Motor neuron (in vitro differentiated cells): ENCODE data around the gene ATP6V0E1. TPM values are rescaled to one million over a fixed set of nuclear protein-coding genes. Genes with fewer than 3 reads are reported as not detected.

Source experiments
- ATAC-seq, 8 experiments: fragments of 200-7000 bp; cut with Tn5 transposase; replicated peaks in 6 of 8; 2 replicates each; pipeline ENCODE4 v1.8.0; 2021; ENCODE audit warnings: mild to moderate bottlenecking in 8 of 8, moderate library complexity in 8 of 8
- H3K27ac ChIP-seq, 2 donors: fragments of 250-450 bp; sonication (Bioruptor Pico); 2 replicates each; pipeline ENCODE4 v1.9.0; 2021; ENCODE audit warnings: antibody characterized with exemption in 2 of 2, mild to moderate bottlenecking in 2 of 2, moderate library complexity in 1 of 2
- H3K4me1 ChIP-seq, 2 donors: fragments of 250-450 bp; sonication (Bioruptor Pico); replicated peaks in 1 of 2; 2 replicates each; pipeline ENCODE4 v1.6.1; 2021; ENCODE audit warnings: antibody characterized with exemption in 2 of 2, mild to moderate bottlenecking in 2 of 2, moderate library complexity in 1 of 2
- H3K4me3 ChIP-seq, 5 donors: fragments of 250-450 bp; sonication (Bioruptor Pico); 2 replicates each; pipeline ENCODE4 v1.9.0; 2021; ENCODE audit warnings: antibody characterized with exemption in 5 of 5, mild to moderate bottlenecking in 5 of 5, moderate library complexity in 4 of 5
- WGBS, 10 experiments: fragments of 450-650 bp; shearing (Covaris generic); methylation state at CpG; one replicate each; pipeline ENCODE4 v1.0.0; 2022; 5-methylcytosine and 5-hydroxymethylcytosine counted together
- in situ Hi-C, 9 experiments: fragments of 400-800 bp; cut with MboI; loops; one replicate each; pipeline ENCODE4 v1.15.0; 2021; ENCODE audit warnings: low sequenced_read_pairs in 9 of 9, low pct_unique_long_range_greater_than_20kb in 2 of 9; ENCODE audit not compliant: unreplicated experiment in 9 of 9
- total RNA-seq, 8 experiments: library from RNA; unstranded; fragments of 300-600 nt; gene quantifications; 2 replicates each; pipeline versions ENCODE4 v1.2.3 to v1.2.4, GENCODE V29; 2022

The ATP6V0E1 gene
- total RNA-seq: 100 to 1,000 TPM in 2 of 8 experiments, 10 to 100 TPM in 6; 34.5 to 352 (median 65.6) TPM

DNA sequence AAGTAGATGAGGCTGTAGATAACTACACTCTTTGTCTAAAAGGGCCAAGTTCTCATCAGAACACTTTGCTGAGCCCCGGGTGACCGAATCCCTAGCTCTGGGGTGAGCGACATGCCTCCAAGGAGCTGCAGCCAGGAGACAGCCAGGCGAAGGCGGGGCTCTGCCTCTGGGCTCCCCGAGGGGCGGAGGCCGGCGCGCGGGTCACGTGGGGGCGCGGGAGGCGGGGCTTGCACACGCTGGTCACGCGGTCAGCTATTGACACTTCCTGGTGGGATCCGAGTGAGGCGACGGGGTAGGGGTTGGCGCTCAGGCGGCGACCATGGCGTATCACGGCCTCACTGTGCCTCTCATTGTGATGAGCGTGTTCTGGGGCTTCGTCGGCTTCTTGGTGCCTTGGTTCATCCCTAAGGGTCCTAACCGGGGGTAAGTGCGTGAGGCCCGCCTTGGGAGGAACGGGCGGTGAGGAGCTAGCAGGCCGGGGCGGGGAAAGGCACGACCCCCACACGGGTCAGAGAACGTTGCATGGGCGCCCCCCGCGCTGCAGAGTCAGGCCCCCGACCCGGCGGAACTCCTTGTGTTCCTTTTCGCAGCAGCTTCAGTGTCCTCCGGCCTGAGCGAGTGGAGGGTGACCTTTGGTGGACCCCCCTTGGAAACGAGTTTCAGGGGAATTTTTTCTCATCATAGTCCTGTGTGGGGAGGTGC, at the start of gene ATP6V0E1:
TSS of gene ATP6V0E1 (plus strand) at position 230 of the 702 bp plus-strand sequence. CDS start at position 320, 90 bp downstream.
- in situ Hi-C loops: loop anchor here in 3 of 9 experiments (25.0 kb wide), 3 partner anchors 154 to 304 kb away; partner anchors contain the start of gene BNIP1 (in 2 of the 3)
- H3K4me3 ChIP-seq: peak within 1 kb of the TSS; percentile 58 to 85 (median 71)
- 0 to 20% (median 3%) methylated on average over 1 to 14 of the region's 49 CpGs; no CpG with 5 or more reads in 6 of the 10 experiments for WGBS, 10 experiments
- H3K4me1 ChIP-seq: peaks cover 6 to 13% of the 10 kb centered on the region in 2 donors
- peak; percentile 89 to 94 (median 90) for ATAC-seq
- peak within 1 kb of the TSS; percentile 86 to 92 for H3K27ac ChIP-seq

GRCh38 chr5:172935096-172935495, 48.5 kb upstream of the ATP6V0E1 start:
- H3K4me1 ChIP-seq: peaks cover 23 to 28% of the 10 kb centered on the region in 2 donors
- in situ Hi-C loops: loop anchor here in 8 of 9 experiments (10.0 to 25.0 kb wide), 4 partner anchors 220 to 473 kb away; partner anchors contain the start of gene SH3PXD2B (in 1 of the 8)
- 45 to 100% (median 77%) methylated on average over 1 to 4 of the region's 14 CpGs; no CpG with 5 or more reads in 5 of the 10 experiments for WGBS, 10 experiments
- H3K4me3 ChIP-seq: no peak overlapping the region
- peak overlapping the region; percentile 43 to 67 for H3K27ac ChIP-seq
- ATAC-seq: peak in 6 of 8 experiments; percentile 5 to 68 (median 27)

DNA sequence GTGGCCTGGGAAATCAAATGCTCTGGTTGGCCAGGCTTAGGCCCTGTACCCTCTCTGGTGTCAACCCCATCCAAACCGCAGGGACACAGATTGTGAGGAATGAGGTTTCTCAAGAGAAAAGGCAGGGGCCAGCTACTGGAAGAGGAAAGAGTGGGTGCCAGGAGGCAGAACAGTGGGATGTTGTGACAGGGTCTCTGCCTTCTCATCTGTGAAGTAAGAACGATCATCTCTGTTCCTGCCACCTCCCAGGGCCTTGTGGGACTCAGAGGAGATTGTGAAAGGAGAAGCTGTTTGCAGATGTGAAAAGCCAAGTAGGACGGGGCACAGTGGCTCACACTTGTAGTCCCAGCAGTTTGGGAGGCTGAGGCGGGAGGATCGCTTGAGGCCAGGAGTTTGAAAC, 47.2 kb upstream of the ATP6V0E1 start:
- Histone ChIP-seq H3K4me1 (peaks cover 27 to 32% of the 10 kb centered on the region in 2 donors), H3K27ac (no peak overlapping the region), H3K4me3 (no peak overlapping the region)
- 86 to 100% (median 100%) methylated on average over 1 to 2 of the region's 5 CpGs; no CpG with 5 or more reads in 5 of the 10 experiments for WGBS, 10 experiments
- ATAC-seq: no peak
- in situ Hi-C loops: loop anchor here in 8 of 9 experiments (10.0 to 25.0 kb wide), 4 partner anchors 222 to 474 kb away; partner anchors contain the start of gene SH3PXD2B (in 1 of the 8)

DNA sequence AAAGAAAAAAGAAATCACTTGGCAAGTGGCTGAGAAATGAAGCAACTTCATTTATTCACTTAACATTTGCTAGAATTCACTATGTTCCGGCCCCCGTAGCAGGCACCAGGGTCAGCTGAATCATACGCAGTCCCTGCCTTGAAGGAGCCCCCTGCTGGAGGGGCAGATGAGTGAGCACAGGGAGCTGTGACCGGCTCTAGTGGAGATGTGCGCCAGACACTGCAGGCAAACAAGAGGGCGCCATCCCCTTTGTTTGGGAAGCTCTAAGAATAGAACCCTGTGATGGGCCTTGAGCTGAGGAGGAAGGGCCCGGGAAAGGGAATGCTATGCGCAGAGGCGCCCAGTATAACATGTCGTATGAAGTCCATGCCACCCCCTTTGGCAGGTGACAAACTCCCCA, 44.5 kb upstream of the ATP6V0E1 start:
- peak in 7 of 8 experiments; percentile 8 to 45 (median 36) for ATAC-seq
- Histone ChIP-seq H3K4me1 (peaks cover 25 to 30% of the 10 kb centered on the region in 2 donors), H3K4me3 (no peak overlapping the region), H3K27ac (peak overlapping the region; percentile 88 to 91)
- in situ Hi-C loops: loop anchor here in 8 of 9 experiments (10.0 to 25.0 kb wide), 4 partner anchors 224 to 477 kb away; partner anchors contain the start of gene SH3PXD2B (in 1 of the 8)
- 81 to 100% (median 90%) methylated on average over 2 to 9 of the region's 10 CpGs; no CpG with 5 or more reads in 5 of the 10 experiments for WGBS, 10 experiments

DNA sequence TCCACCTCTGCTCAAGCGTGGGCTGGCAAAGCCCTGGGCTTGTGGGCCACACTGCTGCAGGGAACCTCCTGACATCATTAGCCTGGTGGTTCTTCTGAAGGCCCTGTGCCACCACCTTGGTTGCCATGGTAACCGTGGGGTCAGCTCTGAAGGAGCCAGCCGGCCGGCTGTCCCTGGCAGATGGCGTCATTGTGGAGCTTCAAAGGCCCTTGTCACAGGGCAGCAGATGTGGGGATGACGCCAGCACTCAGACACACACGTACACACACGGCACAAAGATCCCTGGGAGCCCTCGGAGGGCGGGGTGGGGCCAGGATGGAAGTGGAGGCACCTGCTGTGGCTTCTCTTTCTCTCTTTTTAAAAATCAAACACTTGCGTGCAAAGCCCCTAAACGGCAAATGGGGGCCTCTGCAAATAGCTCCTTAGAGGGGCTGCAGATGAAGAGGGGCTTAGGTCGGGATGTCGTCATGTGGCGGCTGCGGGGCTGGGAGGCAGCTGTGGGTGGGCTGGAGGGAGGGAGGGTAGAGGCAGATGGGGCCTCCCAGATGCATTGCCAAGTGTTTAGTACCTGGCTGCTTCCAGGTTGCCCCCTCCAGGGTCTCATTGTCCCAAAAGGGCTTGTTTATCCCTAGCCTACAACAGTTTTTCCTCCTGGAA, 43.8 kb upstream of the ATP6V0E1 start:
- peak in 5 of 8 experiments; percentile 94 to 97 (median 95) for ATAC-seq
- Histone ChIP-seq H3K4me1 (peaks cover 21 to 23% of the 10 kb centered on the region in 2 donors), H3K4me3 (peak overlapping the region in 1 of 5 donors; percentile 6), H3K27ac (peak overlapping the region; percentile 88 to 91)
- in situ Hi-C loops: loop anchor here in 8 of 9 experiments (10.0 to 25.0 kb wide), 4 partner anchors 225 to 477 kb away; partner anchors contain the start of gene SH3PXD2B (in 1 of the 8)
- 10 to 100% (median 40%) methylated on average over 1 to 6 of the region's 16 CpGs; no CpG with 5 or more reads in 5 of the 10 experiments for WGBS, 10 experiments

- in situ Hi-C loops: loop anchor here in 7 of 9 experiments (25.0 kb wide), 3 partner anchors 228 to 478 kb away; partner anchors contain the start of gene SH3PXD2B (in 1 of the 7)
- Histone ChIP-seq H3K4me1 (peaks cover 15 to 16% of the 10 kb centered on the region in 2 donors), H3K27ac (peak overlapping the region; percentile 88 to 91), H3K4me3 (no peak overlapping the region)
- 85 to 100% (median 93%) methylated on average over 1 to 7 of the region's 15 CpGs; no CpG with 5 or more reads in 3 of the 10 experiments for WGBS, 10 experiments
- ATAC-seq: peak in 1 of 8 experiments; percentile 11
Observed at GRCh38 chr5:172940268-172941066, 43.1 kb upstream of the ATP6V0E1 start.

GRCh38 chr5:172941067-172941516, 42.5 kb upstream of the ATP6V0E1 start:
- WGBS, 10 experiments: 0 to 100% (median 64%) methylated on average over 1 to 3 of the region's 4 CpGs; no CpG with 5 or more reads in 3 of the 10 experiments
- Histone ChIP-seq H3K27ac (no peak overlapping the region), H3K4me3 (no peak overlapping the region), H3K4me1 (peaks cover 15% of the 10 kb centered on the region in 2 donors)
- no peak for ATAC-seq
- in situ Hi-C loops: loop anchor here in 7 of 9 experiments (25.0 kb wide), 3 partner anchors 229 to 479 kb away; partner anchors contain the start of gene SH3PXD2B (in 1 of the 7)

DNA sequence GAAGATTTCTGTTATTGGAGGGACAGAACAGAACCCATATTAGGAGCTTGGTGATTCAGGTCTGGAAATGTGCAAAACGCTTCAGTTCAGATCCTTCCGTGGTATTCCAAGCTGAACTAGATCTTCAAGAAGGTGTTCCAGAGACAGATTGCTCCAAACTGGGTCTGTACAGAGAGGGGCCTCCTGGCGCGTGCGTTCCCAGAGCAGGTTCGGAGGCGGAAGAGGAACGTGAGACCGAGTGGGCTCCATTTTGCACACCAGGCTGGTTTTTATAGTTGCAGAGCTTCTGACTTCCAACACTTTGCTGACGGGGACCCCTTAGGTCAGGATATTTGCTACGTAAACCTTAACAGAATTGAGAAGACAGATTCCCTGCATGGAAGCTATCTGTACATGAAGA, 41.0 kb upstream of the ATP6V0E1 start:
- in situ Hi-C loops: loop anchor here in 7 of 9 experiments (25.0 kb wide), 3 partner anchors 230 to 480 kb away; partner anchors contain the start of gene SH3PXD2B (in 1 of the 7)
- H3K4me1 ChIP-seq: peaks cover 15% of the 10 kb centered on the region in 2 donors
- H3K27ac ChIP-seq: no peak overlapping the region
- ATAC-seq: no peak
- 60 to 100% (median 92%) methylated on average over 1 to 11 of the region's 11 CpGs; no CpG with 5 or more reads in 1 of the 10 experiments for WGBS, 10 experiments
- H3K4me3 ChIP-seq: no peak overlapping the region

GRCh38 chr5:172943283-172943841, 40.2 kb upstream of the ATP6V0E1 start:
- no peak overlapping the region for H3K4me3 ChIP-seq
- peak in 2 of 8 experiments; percentile 33 to 89 for ATAC-seq
- no peak overlapping the region for H3K27ac ChIP-seq
- in situ Hi-C loops: loop anchor here in 7 of 9 experiments (25.0 kb wide), 3 partner anchors 231 to 481 kb away; partner anchors contain the start of gene SH3PXD2B (in 1 of the 7)
- peaks cover 15% of the 10 kb centered on the region in 2 donors for H3K4me1 ChIP-seq
- 58 to 100% (median 80%) methylated on average over 1 to 11 of the region's 18 CpGs; no CpG with 5 or more reads in 5 of the 10 experiments for WGBS, 10 experiments

DNA sequence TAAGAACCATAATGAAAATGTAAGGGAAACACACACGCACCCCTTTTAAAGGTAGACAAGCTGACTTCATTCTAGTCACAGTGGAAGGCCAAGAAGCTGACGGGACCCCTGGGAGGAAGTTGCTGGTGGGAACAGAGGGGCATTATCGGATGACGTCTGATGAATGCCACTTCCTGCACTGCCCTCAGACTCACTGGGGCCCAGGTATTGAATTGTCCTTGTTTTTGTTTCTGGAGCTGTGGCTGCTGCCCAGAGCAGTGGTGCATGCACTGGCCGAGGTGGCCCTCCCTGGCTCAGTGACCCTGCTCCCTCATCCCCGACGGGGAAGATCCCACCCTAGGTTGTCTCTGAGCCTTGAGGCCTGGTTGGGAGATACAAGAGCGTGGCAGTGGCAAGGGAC, 39.7 kb upstream of the ATP6V0E1 start:
- in situ Hi-C loops: loop anchor here in 7 of 9 experiments (25.0 kb wide), 3 partner anchors 232 to 482 kb away; partner anchors contain the start of gene SH3PXD2B (in 1 of the 7)
- 80 to 100% (median 91%) methylated on average over 1 to 6 of the region's 8 CpGs; no CpG with 5 or more reads in 4 of the 10 experiments for WGBS, 10 experiments
- peaks cover 15% of the 10 kb centered on the region in 2 donors for H3K4me1 ChIP-seq
- H3K27ac ChIP-seq: no peak overlapping the region
- no peak overlapping the region for H3K4me3 ChIP-seq
- ATAC-seq: no peak

- peak in 2 of 8 experiments; percentile 21 to 56 for ATAC-seq
- Histone ChIP-seq H3K27ac (no peak overlapping the region), H3K4me3 (no peak overlapping the region), H3K4me1 (peaks cover 8% of the 10 kb centered on the region in 2 donors)
- in situ Hi-C loops: loop anchor here in 7 of 9 experiments (25.0 kb wide), 3 partner anchors 232 to 482 kb away; partner anchors contain the start of gene SH3PXD2B (in 1 of the 7)
- WGBS, 10 experiments: 96 to 100% methylated on average over 2 to 5 of the region's 6 CpGs; no CpG with 5 or more reads in 8 of the 10 experiments
Observed at GRCh38 chr5:172944741-172945140, 38.8 kb upstream of the ATP6V0E1 start.
